GM10266 (cell line): ENCODE measurements around the gene BLOC1S3.

Source experiments
- DNase-seq: peaks from one replicate; pipeline ENCODE4 v3.0.0; 2012; ENCODE audit errors: extremely low spot score
- CTCF ChIP-seq: IDR thresholded peaks from 2 replicates; pipeline ENCODE4 v1.5.1; 2012; ENCODE audit warnings: mild to moderate bottlenecking, low read depth; ENCODE audit not compliant: control insufficient read depth, insufficient read depth; ENCODE audit errors: missing control alignments

BLOC1S3 gene

GRCh38 chr19:45136507-45137178 lies 41.9 kb upstream of the BLOC1S3 start:
- peak; percentile 70 for DNase-seq
- TF ChIP-seq CTCF = no peak

- peak; percentile 85 for DNase-seq
- TF ChIP-seq CTCF = peak; percentile 35
Measured at GRCh38 chr19:45137179-45137761, 41.3 kb upstream of the BLOC1S3 start.

- TF ChIP-seq CTCF = no peak
- DNase-seq = peak; percentile 21
Measured at GRCh38 chr19:45138303-45138751, 40.3 kb upstream of the BLOC1S3 start.

GRCh38 chr19:45139286-45140143 lies 39.1 kb upstream of the BLOC1S3 start:
- peak; percentile 21 for DNase-seq
- no peak for TF ChIP-seq CTCF

- no peak for TF ChIP-seq CTCF
- DNase-seq = no peak
Measured at GRCh38 chr19:45140144-45140503, 38.5 kb upstream of the BLOC1S3 start.

- TF ChIP-seq CTCF = no peak
- no peak for DNase-seq
Measured at GRCh38 chr19:45140533-45140932, 38.1 kb upstream of the BLOC1S3 start.
